ENCODE measurements around the gene CLPTM1L. TPM values are rescaled to one million over a fixed set of nuclear protein-coding genes. Genes with fewer than 3 reads are reported as not detected.
A peak's percentile ranks its signal among the peaks of the same experiment; 100 is the strongest.

The CLPTM1L gene
- polyA plus RNA-seq, 3 donors, result 14.1 to 76.2 (median 35.0) TPM

- no peak overlapping the region for H3K4me2 ChIP-seq (replicated peaks; ENCODE audit: extremely low read depth, low read length, poor library complexity, severe bottlenecking)
- H3K27me3 Mint-ChIP-seq (ENCODE audit: low read depth in 3 of 3), result peaks cover 35 to 45% (median 36%) of the 10 kb centered on the region in 3 donors
Observed at GRCh38 chr5:1392261-1392660, 47.4 kb upstream of the CLPTM1L start.

DNA sequence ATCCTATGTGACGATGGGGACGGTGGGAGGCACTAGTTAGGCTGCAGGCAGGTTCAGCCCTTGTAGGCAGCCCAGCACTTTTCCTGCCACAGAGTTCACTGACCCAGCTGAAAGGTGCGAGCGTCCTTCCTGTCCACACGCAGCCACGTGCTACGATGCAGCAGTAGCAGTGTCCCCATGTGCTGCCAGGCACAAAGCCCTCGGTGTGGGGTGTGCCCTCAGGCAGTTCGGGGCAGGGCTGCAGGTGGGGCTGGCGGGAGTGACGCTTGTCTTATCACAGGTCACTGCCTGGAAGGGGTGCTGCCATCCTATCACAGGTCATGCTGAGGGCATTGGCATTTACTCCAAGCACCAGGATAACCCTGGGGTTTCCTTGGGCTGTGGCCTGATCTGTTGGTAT is 46.8 kb upstream of the CLPTM1L start:
- peaks cover 16% of the 10 kb centered on the region for H3K4me1 Mint-ChIP-seq
- TF ChIP-seq CTCF (IDR thresholded peaks at IDR 0.05), result no peak
- no peaks in the 10 kb centered on the region for H4K20me1 ChIP-seq (ENCODE audit: insufficient read depth, low read length)
- H3K27me3 ChIP-seq (ENCODE audit: control insufficient read depth in 2 of 2, insufficient read depth in 2 of 2, low read length in 2 of 2), result peaks cover 0 to 28% of the 10 kb centered on the region in 2 donors
- 82% methylated on average over 11 of the region's 11 CpGs for WGBS (ENCODE audit: insufficient coverage)
- H3K9ac ChIP-seq (ENCODE audit: insufficient read depth, low read length, poor library complexity, severe bottlenecking), result no peak overlapping the region
- H3K9me3 Mint-ChIP-seq, result peaks cover 1 to 11% (median 4%) of the 10 kb centered on the region in 7 donors
- peaks cover 41 to 46% (median 42%) of the 10 kb centered on the region in 3 donors for H3K27me3 Mint-ChIP-seq (ENCODE audit: low read depth in 3 of 3)
- no peak overlapping the region for H3K4me2 ChIP-seq (replicated peaks; ENCODE audit: extremely low read depth, low read length, poor library complexity, severe bottlenecking)
- no peak overlapping the region for H3K27ac Mint-ChIP-seq
- no peak overlapping the region for H3K4me3 ChIP-seq (replicated peaks in 1 of 3; ENCODE audit: low read depth in 2 of 3, low read length in 3 of 3)
- no peaks in the 10 kb centered on the region for H3K36me3 ChIP-seq (replicated peaks in 1 of 2; ENCODE audit: control insufficient read depth in 1 of 2, insufficient read depth in 2 of 2, low read length in 2 of 2)
- intact Hi-C loops (cut with micrococcal nuclease), result no loop called here
- H2AFZ ChIP-seq (ENCODE audit: insufficient read depth, low read depth, low read length, poor library complexity, severe bottlenecking), result no peak overlapping the region
- no peak for DNase-seq
- H3K4me3 Mint-ChIP-seq, result no peak overlapping the region
- H3K4me1 ChIP-seq (ENCODE audit: control insufficient read depth in 1 of 2, insufficient read depth in 2 of 2, low read length in 2 of 2), result peaks cover 5 to 8% of the 10 kb centered on the region in 2 donors
- no peaks in the 10 kb centered on the region for H3K9me3 ChIP-seq (replicated peaks in 1 of 2; ENCODE audit: control insufficient read depth in 1 of 2, insufficient read depth in 1 of 2, low read length in 2 of 2)
- H3K27ac ChIP-seq (ENCODE audit: low read depth in 1 of 2, low read length in 2 of 2), result no peak overlapping the region
- H3K36me3 Mint-ChIP-seq, result peaks cover 0 to 5% of the 10 kb centered on the region in 2 donors
- no peaks in the 10 kb centered on the region for H3K79me2 ChIP-seq (ENCODE audit: insufficient read depth, low read length)

More at GRCh38 chr5:1392261-1392660, 47.4 kb upstream of the CLPTM1L start:
- 88% methylated on average over 9 of the region's 11 CpGs for WGBS (ENCODE audit: insufficient coverage)
- H3K27me3 ChIP-seq (ENCODE audit: control insufficient read depth in 2 of 2, insufficient read depth in 2 of 2, low read length in 2 of 2), result peaks cover 0 to 22% of the 10 kb centered on the region in 2 donors
- Mint-ChIP-seq H3K36me3 (peaks cover 0 to 3% of the 10 kb centered on the region in 2 donors), H3K27ac (peak overlapping the region in 1 of 7 donors; percentile 18), H3K4me1 (peaks cover 10% of the 10 kb centered on the region), H3K4me3 (no peak overlapping the region), H3K9me3 (peaks cover 1 to 8% (median 3%) of the 10 kb centered on the region in 7 donors)
- no peaks in the 10 kb centered on the region for H3K36me3 ChIP-seq (replicated peaks in 1 of 2; ENCODE audit: control insufficient read depth in 1 of 2, insufficient read depth in 2 of 2, low read length in 2 of 2)
- no peak overlapping the region for H3K9ac ChIP-seq (ENCODE audit: insufficient read depth, low read length, poor library complexity, severe bottlenecking)
- peaks cover 0 to 2% of the 10 kb centered on the region in 2 donors for H3K4me1 ChIP-seq (ENCODE audit: control insufficient read depth in 1 of 2, insufficient read depth in 2 of 2, low read length in 2 of 2)
- no peak for DNase-seq
- H3K79me2 ChIP-seq (ENCODE audit: insufficient read depth, low read length), result no peaks in the 10 kb centered on the region
- intact Hi-C loops (cut with micrococcal nuclease), result no loop called here
- H3K9me3 ChIP-seq (replicated peaks in 1 of 2; ENCODE audit: control insufficient read depth in 1 of 2, insufficient read depth in 1 of 2, low read length in 2 of 2), result no peaks in the 10 kb centered on the region
- H3K27ac ChIP-seq (ENCODE audit: low read depth in 1 of 2, low read length in 2 of 2), result no peak overlapping the region
- H3K4me3 ChIP-seq (replicated peaks in 1 of 3; ENCODE audit: low read depth in 2 of 3, low read length in 3 of 3), result no peak overlapping the region
- H4K20me1 ChIP-seq (ENCODE audit: insufficient read depth, low read length), result no peaks in the 10 kb centered on the region
- H2AFZ ChIP-seq (ENCODE audit: insufficient read depth, low read depth, low read length, poor library complexity, severe bottlenecking), result no peak overlapping the region
- TF ChIP-seq CTCF (IDR thresholded peaks at IDR 0.05), result no peak
